ENCODE data around the gene ALDH3A2.
A peak's percentile ranks its signal among the peaks of the same experiment; 100 is the strongest.
"Not testable (repeated sequence)": the region's sequence is repeated elsewhere in the genome, so short reads cannot be mapped to it uniquely, and the experiment has no call there.

ALDH3A2 gene

DNA sequence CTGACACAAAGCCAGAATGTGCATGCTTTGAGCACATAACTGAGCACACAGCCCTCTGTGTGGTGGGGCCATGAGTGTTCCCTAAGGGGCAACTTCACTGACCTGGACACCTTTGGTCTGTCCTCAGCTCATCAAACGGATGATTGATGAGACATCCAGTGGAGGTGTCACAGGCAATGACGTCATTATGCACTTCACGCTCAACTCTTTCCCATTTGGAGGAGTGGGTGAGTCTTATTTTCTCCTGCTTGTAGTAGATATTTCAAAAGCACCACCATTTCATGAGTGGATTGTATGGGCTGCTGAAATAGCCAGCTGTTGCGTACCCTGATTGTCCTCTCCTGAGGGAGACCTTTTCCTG, 16.2 kb downstream of the ALDH3A2 start:
- no peak overlapping the region for H3K4me3 ChIP-seq (ENCODE audit: low read length)
- TF ChIP-seq, protein P1, sequence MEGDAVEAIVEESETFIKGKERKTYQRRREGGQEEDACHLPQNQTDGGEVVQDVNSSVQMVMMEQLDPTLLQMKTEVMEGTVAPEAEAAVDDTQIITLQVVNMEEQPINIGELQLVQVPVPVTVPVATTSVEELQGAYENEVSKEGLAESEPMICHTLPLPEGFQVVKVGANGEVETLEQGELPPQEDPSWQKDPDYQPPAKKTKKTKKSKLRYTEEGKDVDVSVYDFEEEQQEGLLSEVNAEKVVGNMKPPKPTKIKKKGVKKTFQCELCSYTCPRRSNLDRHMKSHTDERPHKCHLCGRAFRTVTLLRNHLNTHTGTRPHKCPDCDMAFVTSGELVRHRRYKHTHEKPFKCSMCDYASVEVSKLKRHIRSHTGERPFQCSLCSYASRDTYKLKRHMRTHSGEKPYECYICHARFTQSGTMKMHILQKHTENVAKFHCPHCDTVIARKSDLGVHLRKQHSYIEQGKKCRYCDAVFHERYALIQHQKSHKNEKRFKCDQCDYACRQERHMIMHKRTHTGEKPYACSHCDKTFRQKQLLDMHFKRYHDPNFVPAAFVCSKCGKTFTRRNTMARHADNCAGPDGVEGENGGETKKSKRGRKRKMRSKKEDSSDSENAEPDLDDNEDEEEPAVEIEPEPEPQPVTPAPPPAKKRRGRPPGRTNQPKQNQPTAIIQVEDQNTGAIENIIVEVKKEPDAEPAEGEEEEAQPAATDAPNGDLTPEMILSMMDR (conservative IDR thresholded peaks at IDR 0.05; ENCODE audit: low read depth, low read length): no peak
- no peak for DNase-seq (ENCODE audit: low read depth)

DNA sequence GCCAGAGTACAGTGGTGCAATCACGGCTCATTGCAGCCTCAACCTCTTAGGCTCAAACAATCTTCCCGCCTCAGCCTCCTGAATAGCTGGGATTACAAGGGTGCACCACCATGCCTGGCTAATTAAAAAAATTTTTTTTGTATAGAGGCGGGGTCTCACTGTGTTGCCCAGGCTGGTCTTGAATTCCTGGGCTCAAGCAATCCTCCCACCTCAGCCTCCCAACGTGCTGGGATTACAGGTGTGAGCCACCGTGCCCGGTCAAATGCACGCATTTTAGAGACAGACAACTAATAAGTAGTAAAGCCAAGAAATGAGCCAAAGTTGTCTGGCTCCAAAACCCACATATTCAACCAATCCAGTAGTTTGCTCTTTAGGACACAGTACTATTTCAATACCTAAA, 21.1 kb downstream of the ALDH3A2 start:
- H3K4me3 ChIP-seq (ENCODE audit: low read length); DNase-seq (ENCODE audit: low read depth): not testable (repeated sequence)

DNA sequence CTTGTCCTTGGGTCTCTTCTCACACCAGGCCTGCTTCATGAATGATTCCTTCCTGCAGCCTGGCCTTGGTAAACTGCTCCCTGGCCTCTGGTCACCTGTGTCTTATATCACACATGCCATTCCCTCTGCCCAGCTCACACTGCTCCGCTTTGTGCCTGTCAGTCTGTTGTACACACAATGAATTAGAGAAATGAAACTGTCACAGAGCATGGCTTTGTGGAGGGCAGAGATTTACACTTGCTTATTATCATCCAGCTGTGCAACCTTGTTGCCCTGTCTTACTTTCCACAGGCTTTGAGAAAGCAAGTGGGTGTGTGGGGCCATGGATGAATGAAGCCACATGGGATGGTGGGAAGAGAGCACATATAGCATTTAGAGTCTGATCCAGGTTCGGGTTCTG, 22.4 kb downstream of the ALDH3A2 start:
- TF ChIP-seq, protein P1 (conservative IDR thresholded peaks at IDR 0.05; ENCODE audit: low read depth, low read length): no peak
- DNase-seq (ENCODE audit: low read depth): no peak
- H3K4me3 ChIP-seq (ENCODE audit: low read length): no peak overlapping the region

DNA sequence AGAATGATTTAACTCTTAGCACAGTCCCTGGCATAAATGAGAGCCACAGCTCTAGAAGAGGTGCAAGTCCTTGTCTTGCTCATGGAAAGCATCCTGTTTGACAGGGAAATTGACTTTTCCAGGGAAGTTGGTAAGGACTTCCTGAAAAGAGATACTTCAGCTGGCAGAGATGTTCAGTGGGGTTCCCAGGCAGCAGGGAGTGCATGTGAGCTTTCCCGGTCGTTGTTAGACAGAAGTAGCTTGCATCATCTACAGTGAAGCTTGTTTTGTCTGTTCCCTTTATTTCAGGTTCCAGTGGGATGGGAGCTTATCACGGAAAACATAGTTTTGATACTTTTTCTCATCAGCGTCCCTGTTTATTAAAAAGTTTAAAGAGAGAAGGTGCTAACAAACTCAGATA, 22.9 kb downstream of the ALDH3A2 start:
- TF ChIP-seq, protein P1 (conservative IDR thresholded peaks at IDR 0.05; ENCODE audit: low read depth, low read length): no peak
- no peak for DNase-seq (ENCODE audit: low read depth)
- no peak overlapping the region for H3K4me3 ChIP-seq (ENCODE audit: low read length)

DNA sequence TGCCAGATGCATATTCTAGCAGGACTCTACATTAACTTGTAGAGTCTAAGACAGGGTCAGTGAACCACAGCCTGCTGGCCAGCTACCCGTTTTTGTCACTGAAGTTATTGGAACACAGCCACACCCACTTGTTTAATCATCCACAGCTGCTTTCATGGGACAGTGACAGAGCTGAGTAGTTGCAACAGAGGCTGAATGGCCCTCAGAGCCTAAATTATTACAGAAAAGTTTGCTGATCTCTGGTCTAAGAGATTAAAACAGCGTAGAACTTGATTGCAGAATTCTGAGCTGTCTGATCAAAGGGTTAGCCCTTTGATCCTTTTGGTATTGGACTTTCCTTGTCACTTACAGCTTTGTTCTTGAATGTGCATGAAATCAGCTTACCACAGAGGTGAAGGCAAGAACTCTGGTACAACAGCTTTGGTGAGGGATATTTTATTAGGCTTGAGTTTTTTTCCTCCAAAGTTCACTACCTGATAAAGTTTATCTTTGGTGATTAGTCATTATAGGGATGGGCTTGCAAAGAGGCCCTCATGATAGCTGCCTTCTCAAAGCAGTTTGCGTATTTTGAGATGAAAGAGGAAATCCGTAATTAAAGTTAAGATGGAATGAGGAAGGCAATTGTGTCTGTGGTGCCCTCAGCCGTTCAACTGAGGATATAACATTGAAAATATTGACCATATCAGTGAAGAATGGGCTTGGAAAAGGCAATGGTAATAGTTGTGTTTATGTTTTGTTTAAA, 23.6 kb downstream of the ALDH3A2 start:
- no peak for DNase-seq (ENCODE audit: low read depth)
- H3K4me3 ChIP-seq (ENCODE audit: low read length): no peak overlapping the region
- TF ChIP-seq, protein P1 (conservative IDR thresholded peaks at IDR 0.05; ENCODE audit: low read depth, low read length): peak; percentile 52

DNA sequence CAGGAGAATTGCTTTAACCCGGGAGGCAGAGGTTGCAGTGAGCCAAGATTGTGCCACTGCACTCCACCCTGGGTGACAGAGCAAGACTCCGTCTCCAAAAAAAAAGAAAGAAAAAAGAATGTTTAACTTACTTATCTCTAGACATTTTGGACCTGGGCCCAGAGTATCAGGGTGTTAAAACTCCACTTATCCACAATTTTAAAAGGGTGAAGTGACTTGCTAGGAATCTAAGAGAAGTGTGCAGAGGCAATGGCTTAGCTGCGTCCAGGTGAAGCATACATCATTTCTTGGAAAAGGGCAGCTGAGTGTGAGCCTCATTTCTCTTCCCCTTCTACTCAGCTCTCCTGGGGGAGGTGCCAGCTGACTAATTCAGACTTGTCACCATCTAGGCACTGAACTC, 25.1 kb downstream of the ALDH3A2 start:
- no peak for DNase-seq (ENCODE audit: low read depth)
- TF ChIP-seq, protein P1 (conservative IDR thresholded peaks at IDR 0.05; ENCODE audit: low read depth, low read length): no peak
- H3K4me3 ChIP-seq (ENCODE audit: low read length): no peak overlapping the region

DNA sequence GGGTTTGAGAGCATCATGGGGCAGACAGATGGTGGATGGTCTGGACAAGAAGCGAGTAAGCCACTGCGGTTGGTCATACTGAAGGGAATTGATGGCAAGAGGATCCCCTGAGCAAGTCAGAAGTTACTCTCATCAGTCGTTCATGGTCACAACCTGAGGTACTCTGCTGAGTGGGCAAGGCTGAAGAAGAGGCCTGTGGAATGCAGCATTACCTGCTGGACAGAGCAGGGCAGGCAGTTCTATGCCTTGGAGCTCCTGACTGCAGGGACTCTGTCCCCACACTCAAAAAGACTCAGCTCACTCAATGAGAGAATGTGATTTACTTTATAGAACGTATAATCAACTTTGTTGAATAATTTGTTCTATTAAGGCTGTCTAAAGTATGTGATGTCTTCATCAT, 28.3 kb downstream of the ALDH3A2 start:
- H3K4me3 ChIP-seq (ENCODE audit: low read length): no peak overlapping the region
- TF ChIP-seq, protein P1 (conservative IDR thresholded peaks at IDR 0.05; ENCODE audit: low read depth, low read length): no peak
- no peak for DNase-seq (ENCODE audit: low read depth)
